Fibroblast of lung (primary cell): ENCODE data around the gene ERCC2. TPM values are rescaled to one million over a fixed set of nuclear protein-coding genes. Genes with fewer than 3 reads are reported as not detected.

Experiments
- DNase-seq, 2 donors: peaks; one replicate each; pipeline versions ENCODE4 v3.0.0 to v3.0.0-alpha.2; 2010; ENCODE audit warnings: low read depth in 2 of 2
- H2AFZ ChIP-seq: 2 replicates; pipeline ENCODE4 v1.5.1; 2012; ENCODE audit warnings: low read length, control low read depth, inconsistent platforms
- H3K27ac ChIP-seq: 2 replicates; pipeline ENCODE4 v1.5.1; 2011; ENCODE audit warnings: low read length, control low read depth; ENCODE audit not compliant: insufficient read depth
- H3K27me3 ChIP-seq: 2 replicates; pipeline ENCODE4 v1.5.1; 2011; ENCODE audit warnings: mild to moderate bottlenecking, low read length; ENCODE audit not compliant: control insufficient read depth, insufficient read depth
- H3K36me3 ChIP-seq: 2 replicates; pipeline ENCODE4 v1.5.1; 2011; ENCODE audit warnings: low read length; ENCODE audit not compliant: control insufficient read depth, insufficient read depth
- H3K4me1 ChIP-seq: 2 replicates; pipeline ENCODE4 v1.5.1; 2011; ENCODE audit warnings: low read length; ENCODE audit not compliant: control insufficient read depth, insufficient read depth; ENCODE audit errors: extremely low read depth
- H3K4me2 ChIP-seq: 2 replicates; pipeline ENCODE4 v1.5.1; 2011; ENCODE audit warnings: low read length, control low read depth; ENCODE audit not compliant: insufficient read depth; ENCODE audit errors: extremely low read depth
- H3K4me3 ChIP-seq, 4 experiments: fragments of 200-600 bp in 1 of 4; sonication (generic) in 1 of 4; replicated peaks in 1 of 4; 2 replicates each; pipeline ENCODE4 v1.5.1; 2011 to 2016; ENCODE audit warnings: low read length in 4 of 4, low read depth in 3 of 4, mild to moderate bottlenecking in 3 of 4, control low read depth in 2 of 4, inconsistent platforms in 1 of 4, mixed read lengths in 1 of 4; ENCODE audit not compliant: insufficient read depth in 1 of 4; ENCODE audit errors: control extremely low read depth in 1 of 4
- H3K79me2 ChIP-seq: 2 replicates; pipeline ENCODE4 v1.5.1; 2012; ENCODE audit warnings: mild to moderate bottlenecking, low read length, inconsistent platforms; ENCODE audit not compliant: control insufficient read depth, insufficient read depth
- H3K9ac ChIP-seq: 2 replicates; pipeline ENCODE4 v1.5.1; 2011; ENCODE audit warnings: mild to moderate bottlenecking, low read length, control low read depth; ENCODE audit not compliant: insufficient read depth
- H3K9me3 ChIP-seq: 2 replicates; pipeline ENCODE4 v1.5.1; 2012; ENCODE audit warnings: low read depth, low read length; ENCODE audit not compliant: control insufficient read depth, insufficient read depth
- H4K20me1 ChIP-seq: 2 replicates; pipeline ENCODE4 v1.5.1; 2011; ENCODE audit warnings: low read length; ENCODE audit not compliant: control insufficient read depth, insufficient read depth; ENCODE audit errors: extremely low read depth
- EZH2 ChIP-seq: IDR thresholded peaks from 2 replicates; pipeline ENCODE4 v1.5.1; 2012; ENCODE audit warnings: low read length, control low read depth, mild to moderate bottlenecking; ENCODE audit errors: missing control alignments
- polyA plus RNA-seq, 2 donors: library from polyadenylated mRNA; depleted of rRNA in 1 of 2; stranded (reverse) in 1 of 2; unstranded in 1 of 2; fragments of >200 nt; gene quantifications; 2 replicates each; pipeline ENCODE4 v1.2.1, GENCODE V29; 2011 to 2012; ENCODE audit warnings: missing spikeins in 1 of 2
- total RNA-seq: library from RNA; depleted of rRNA; stranded (reverse); fragments of >200 nt; gene quantifications from 2 replicates; pipeline ENCODE4 v1.2.1, GENCODE V29; 2014
- TF ChIP-seq, protein P1 (sequence below), 2 donors: IDR thresholded peaks in 1 of 2; conservative IDR thresholded peaks in 1 of 2; 1 replicate in 1 of 2; 2 replicates in 1 of 2; pipeline ENCODE4 v1.5.1; 2011 to 2012; ENCODE audit warnings: low read length in 2 of 2, control low read depth in 1 of 2, inconsistent platforms in 1 of 2, low read depth in 1 of 2, mild to moderate bottlenecking in 1 of 2

Gene ERCC2
- total and polyA plus RNA-seq, 2 donors (not counting 1 experiment from before 2014, with no cell fraction given) = 21.6 to 57.1 TPM

DNA sequence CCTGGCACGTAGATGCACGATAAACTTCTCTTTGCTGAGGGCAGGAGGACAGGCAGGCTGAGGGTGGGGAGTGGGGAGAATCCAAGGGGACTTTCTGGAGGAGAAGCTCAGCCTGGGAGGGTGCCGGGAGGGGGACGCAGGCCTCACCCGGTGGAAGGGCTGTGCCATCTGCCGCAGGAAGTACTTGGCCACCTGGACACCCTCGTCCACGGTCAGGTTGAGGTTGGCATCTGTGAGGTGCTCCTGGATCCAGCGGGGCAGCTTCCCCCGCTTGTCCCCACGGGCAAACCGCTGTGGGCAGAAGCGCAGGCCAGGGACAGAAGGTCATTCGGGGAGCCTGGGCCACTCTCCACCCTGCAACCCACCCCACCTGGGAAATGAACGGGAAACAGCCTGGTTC, 18.3 kb downstream of the ERCC2 start:
- Histone ChIP-seq H3K27me3 (no peaks in the 10 kb centered on the region), H3K4me1 (no peaks in the 10 kb centered on the region), H3K4me3 (no peak overlapping the region), H3K27ac (no peak overlapping the region), H3K79me2 (no peaks in the 10 kb centered on the region), H3K4me2 (no peak overlapping the region), H3K36me3 (peaks cover 30% of the 10 kb centered on the region), H2AFZ (no peak overlapping the region), H4K20me1 (no peaks in the 10 kb centered on the region), H3K9me3 (no peaks in the 10 kb centered on the region), H3K9ac (no peak overlapping the region)
- TF ChIP-seq EZH2 = no peak
- TF ChIP-seq, protein P1, sequence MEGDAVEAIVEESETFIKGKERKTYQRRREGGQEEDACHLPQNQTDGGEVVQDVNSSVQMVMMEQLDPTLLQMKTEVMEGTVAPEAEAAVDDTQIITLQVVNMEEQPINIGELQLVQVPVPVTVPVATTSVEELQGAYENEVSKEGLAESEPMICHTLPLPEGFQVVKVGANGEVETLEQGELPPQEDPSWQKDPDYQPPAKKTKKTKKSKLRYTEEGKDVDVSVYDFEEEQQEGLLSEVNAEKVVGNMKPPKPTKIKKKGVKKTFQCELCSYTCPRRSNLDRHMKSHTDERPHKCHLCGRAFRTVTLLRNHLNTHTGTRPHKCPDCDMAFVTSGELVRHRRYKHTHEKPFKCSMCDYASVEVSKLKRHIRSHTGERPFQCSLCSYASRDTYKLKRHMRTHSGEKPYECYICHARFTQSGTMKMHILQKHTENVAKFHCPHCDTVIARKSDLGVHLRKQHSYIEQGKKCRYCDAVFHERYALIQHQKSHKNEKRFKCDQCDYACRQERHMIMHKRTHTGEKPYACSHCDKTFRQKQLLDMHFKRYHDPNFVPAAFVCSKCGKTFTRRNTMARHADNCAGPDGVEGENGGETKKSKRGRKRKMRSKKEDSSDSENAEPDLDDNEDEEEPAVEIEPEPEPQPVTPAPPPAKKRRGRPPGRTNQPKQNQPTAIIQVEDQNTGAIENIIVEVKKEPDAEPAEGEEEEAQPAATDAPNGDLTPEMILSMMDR (conservative IDR thresholded peaks at IDR 0.05 in 1 of 2, IDR thresholded peaks at IDR 0.05 in 1 of 2; ENCODE audit: low read depth in 1 of 2, low read length in 2 of 2) = no peak
- DNase-seq = no peak

DNA sequence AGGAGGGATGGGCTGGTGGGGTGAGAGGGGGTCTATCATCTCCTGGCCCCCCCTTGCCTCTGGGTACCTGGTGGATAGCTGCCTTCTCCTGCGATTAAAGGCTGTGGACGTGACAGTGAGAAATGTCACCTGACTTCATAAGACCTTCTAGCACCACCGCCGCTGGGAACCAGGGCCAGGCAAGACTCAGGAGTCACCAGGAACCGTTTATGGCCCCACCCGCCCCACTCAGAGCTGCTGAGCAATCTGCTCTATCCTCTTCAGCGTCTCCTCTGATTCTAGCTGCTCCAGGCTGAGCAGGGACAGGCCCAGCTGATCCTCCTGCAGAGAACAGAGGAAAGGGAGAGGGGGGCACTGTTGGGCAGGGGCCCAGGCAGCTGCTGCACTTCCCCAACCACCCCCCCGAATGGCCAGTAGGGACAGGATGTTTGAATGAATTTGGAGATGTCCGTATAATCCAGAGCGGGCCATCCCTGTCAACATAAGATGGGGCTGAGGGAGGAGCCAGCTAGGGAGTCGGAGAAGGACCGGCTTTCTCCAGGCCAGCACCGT, 18.9 kb downstream of the ERCC2 start:
- TF ChIP-seq EZH2 = no peak
- TF ChIP-seq, protein P1 (conservative IDR thresholded peaks at IDR 0.05 in 1 of 2, IDR thresholded peaks at IDR 0.05 in 1 of 2; ENCODE audit: low read depth in 1 of 2, low read length in 2 of 2) = no peak
- H3K4me1 ChIP-seq = no peaks in the 10 kb centered on the region
- H3K79me2 ChIP-seq = no peaks in the 10 kb centered on the region
- H2AFZ ChIP-seq = no peak overlapping the region
- H3K9ac ChIP-seq = no peak overlapping the region
- no peak overlapping the region for H3K4me2 ChIP-seq
- H3K27me3 ChIP-seq = no peaks in the 10 kb centered on the region
- no peaks in the 10 kb centered on the region for H4K20me1 ChIP-seq
- H3K9me3 ChIP-seq = no peaks in the 10 kb centered on the region
- peaks cover 26% of the 10 kb centered on the region for H3K36me3 ChIP-seq
- H3K4me3 ChIP-seq = no peak overlapping the region
- DNase-seq = no peak
- no peak overlapping the region for H3K27ac ChIP-seq

DNA sequence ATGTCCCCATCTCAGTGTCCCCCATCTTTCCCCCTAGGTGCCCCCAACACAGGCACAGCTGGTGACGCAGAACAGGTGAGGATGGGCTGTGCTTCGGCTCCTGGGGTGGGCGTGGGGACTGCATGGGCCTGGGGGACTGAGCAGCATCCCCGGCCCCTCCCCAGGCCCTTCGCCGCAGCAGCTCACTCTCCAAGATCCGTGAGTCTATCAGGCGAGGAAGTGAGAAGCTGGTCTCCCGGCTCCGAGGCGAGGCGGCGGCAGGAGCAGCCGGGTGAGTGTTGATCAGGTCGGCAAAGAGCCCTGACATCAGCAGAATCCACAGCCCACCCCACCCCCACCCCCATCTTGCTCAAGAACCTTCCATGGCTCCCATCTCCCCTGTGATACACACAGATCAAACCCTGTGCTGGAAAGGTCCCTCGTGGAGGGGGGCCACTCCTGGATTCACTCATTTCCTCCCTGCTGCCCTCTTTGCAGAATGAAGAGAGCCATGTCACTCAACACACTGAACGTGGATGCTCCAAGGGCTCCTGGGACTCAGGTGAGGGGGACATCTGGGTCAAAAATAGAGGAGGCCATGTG, 19.8 kb downstream of the ERCC2 start:
- H4K20me1 ChIP-seq = no peaks in the 10 kb centered on the region
- H3K4me1 ChIP-seq = no peaks in the 10 kb centered on the region
- H3K36me3 ChIP-seq = peaks cover 23% of the 10 kb centered on the region
- no peaks in the 10 kb centered on the region for H3K9me3 ChIP-seq
- no peak for DNase-seq
- H3K27me3 ChIP-seq = no peaks in the 10 kb centered on the region
- no peak overlapping the region for H3K4me3 ChIP-seq
- no peaks in the 10 kb centered on the region for H3K79me2 ChIP-seq
- no peak overlapping the region for H3K27ac ChIP-seq
- H3K9ac ChIP-seq = no peak overlapping the region
- no peak overlapping the region for H2AFZ ChIP-seq
- H3K4me2 ChIP-seq = no peak overlapping the region
- TF ChIP-seq, protein P1 (conservative IDR thresholded peaks at IDR 0.05 in 1 of 2, IDR thresholded peaks at IDR 0.05 in 1 of 2; ENCODE audit: low read depth in 1 of 2, low read length in 2 of 2) = no peak
- no peak for TF ChIP-seq EZH2
